HepG2 (cell line): ENCODE results near the gene PFN1. TPM values are rescaled to one million over a fixed set of nuclear protein-coding genes. Genes with fewer than 3 reads are reported as not detected.

Experiments
- CAMTA2 ChIP-seq: sonication (generic); formaldehyde crosslinking; IDR thresholded peaks from 2 replicates; pipeline ENCODE4 v1.4.0; 2020; ENCODE audit warnings: mild to moderate bottlenecking, missing genetic modification reagents, borderline replicate concordance
- HNRNPH1 ChIP-seq: fragments of 200-400 bp; formaldehyde crosslinking; optimal IDR thresholded peaks from 2 replicates; pipeline ENCODE3; 2017; ENCODE audit warnings: mild to moderate bottlenecking, low read depth, low read length
- KLF16 ChIP-seq, 2 experiments: sonication (generic) in 1 of 2; formaldehyde crosslinking in 1 of 2; IDR thresholded peaks; 2 replicates each; pipeline versions ENCODE4 v1.6.1 to v1.8.0; 2016 to 2023; ENCODE audit warnings: missing genetic modification reagents in 2 of 2, missing compliant biosample characterization in 1 of 2
- MZF1 ChIP-seq: sonication (generic); formaldehyde crosslinking; IDR thresholded peaks from 2 replicates; pipeline ENCODE4 v1.8.1; 2023; ENCODE audit warnings: mild to moderate bottlenecking, missing genetic modification reagents, borderline replicate concordance
- PAF1 ChIP-seq: IDR thresholded peaks from 2 replicates; pipeline ENCODE4 v1.6.1; 2016; ENCODE audit warnings: missing genetic modification reagents, missing compliant biosample characterization
- PRPF4 ChIP-seq: fragments of 200-400 bp; formaldehyde crosslinking; IDR thresholded peaks from 2 replicates; pipeline ENCODE4 v1.6.1; 2016; ENCODE audit warnings: low read length, low read depth; ENCODE audit not compliant: poor library complexity, severe bottlenecking
- PTBP1 ChIP-seq: fragments of 200-400 bp; formaldehyde crosslinking; IDR thresholded peaks from 2 replicates; pipeline ENCODE4 v1.6.1; 2018; ENCODE audit warnings: low read length, low read depth; ENCODE audit not compliant: poor library complexity, severe bottlenecking
- RARA ChIP-seq: IDR thresholded peaks from 2 replicates; pipeline ENCODE4 v1.6.1; 2016; ENCODE audit warnings: missing genetic modification reagents, missing compliant biosample characterization
- RBM39 ChIP-seq: fragments of 200-400 bp; formaldehyde crosslinking; IDR thresholded peaks from one replicate; pipeline ENCODE4 v1.6.1; 2018; ENCODE audit warnings: antibody characterized with exemption, mild to moderate bottlenecking, low read depth, low read length; ENCODE audit not compliant: poor library complexity, severe bottlenecking
- RFX1 ChIP-seq: fragments of 450-650 bp; IDR thresholded peaks from 2 replicates; pipeline ENCODE4 v1.6.1; 2017
- ZFX ChIP-seq: sonication (generic); formaldehyde crosslinking; IDR thresholded peaks from 2 replicates; pipeline ENCODE4 v1.4.0; 2020; ENCODE audit warnings: mild to moderate bottlenecking, low read depth, missing genetic modification reagents, moderate library complexity
- ZNF282 ChIP-seq: fragments of 450-650 bp; IDR thresholded peaks from 2 replicates; pipeline ENCODE4 v1.6.1; 2018; ENCODE audit not compliant: partially characterized antibody
- ZNF558 ChIP-seq: sonication (generic); formaldehyde crosslinking; IDR thresholded peaks from 2 replicates; pipeline ENCODE4 v1.9.0; 2022; ENCODE audit warnings: mild to moderate bottlenecking, missing genetic modification reagents, borderline replicate concordance
- ZNF619 ChIP-seq: sonication (generic); formaldehyde crosslinking; IDR thresholded peaks from 2 replicates; pipeline ENCODE4 v1.4.0; 2020; ENCODE audit warnings: mild to moderate bottlenecking, missing genetic modification reagents
- ZNF703 ChIP-seq: sonication (generic); formaldehyde crosslinking; IDR thresholded peaks from 2 replicates; pipeline ENCODE4 v1.5.1; 2020; ENCODE audit warnings: missing genetic modification reagents, mild to moderate bottlenecking, moderate library complexity, borderline replicate concordance
- ZNF883 ChIP-seq: sonication (generic); formaldehyde crosslinking; IDR thresholded peaks from 2 replicates; pipeline ENCODE4 v1.5.1; 2020; ENCODE audit warnings: mild to moderate bottlenecking, missing genetic modification reagents; ENCODE audit errors: not compliant biosample characterization
- polyA plus RNA-seq, 8 experiments: library from polyadenylated mRNA; depleted of rRNA in 3 of 8; stranded (reverse) in 7 of 8; unstranded in 1 of 8; fragments of >200 nt; fragmentation: Illumina TruSeq in 4 of 8; extraction: Trizol in 4 of 8; gene quantifications; 2 replicates each; pipeline versions ENCODE4 v1.2.1 to v1.2.3, GENCODE V29; 2011 to 2016; ENCODE audit warnings: low read depth in 4 of 8, missing spikeins in 1 of 8, mixed read lengths in 1 of 8; ENCODE audit not compliant: insufficient read depth in 1 of 8
- total RNA-seq, 5 experiments: library from RNA; depleted of rRNA; stranded (reverse); fragments of >200 nt; fragmentation: Illumina TruSeq; extraction: Trizol; gene quantifications; 2 replicates each; pipeline ENCODE4 v1.2.3, GENCODE V29; 2016; ENCODE audit warnings: low read depth in 1 of 5
- TF ChIP-seq, protein P1 (sequence below): sonication (generic); formaldehyde crosslinking; conservative IDR thresholded peaks from 2 replicates; pipeline ENCODE4 v1.8.0; 2022; ENCODE audit warnings: missing genetic modification reagents
- TF ChIP-seq, protein P2 (sequence below): sonication (generic); formaldehyde crosslinking; IDR thresholded peaks from 2 replicates; pipeline ENCODE4 v1.8.0; 2022; ENCODE audit warnings: missing genetic modification reagents, low read depth, mild to moderate bottlenecking, borderline replicate concordance
- TF ChIP-seq, protein P3 (sequence below): sonication (generic); formaldehyde crosslinking; IDR thresholded peaks from 2 replicates; pipeline ENCODE4 v1.9.0; 2021; ENCODE audit warnings: mild to moderate bottlenecking, missing genetic modification reagents

The PFN1 gene
- total and polyA plus RNA-seq, 2 of the 13 experiments (the other 11 are each of a cell fraction or from before 2014, with no cell fraction given): 494 to 613 TPM

DNA sequence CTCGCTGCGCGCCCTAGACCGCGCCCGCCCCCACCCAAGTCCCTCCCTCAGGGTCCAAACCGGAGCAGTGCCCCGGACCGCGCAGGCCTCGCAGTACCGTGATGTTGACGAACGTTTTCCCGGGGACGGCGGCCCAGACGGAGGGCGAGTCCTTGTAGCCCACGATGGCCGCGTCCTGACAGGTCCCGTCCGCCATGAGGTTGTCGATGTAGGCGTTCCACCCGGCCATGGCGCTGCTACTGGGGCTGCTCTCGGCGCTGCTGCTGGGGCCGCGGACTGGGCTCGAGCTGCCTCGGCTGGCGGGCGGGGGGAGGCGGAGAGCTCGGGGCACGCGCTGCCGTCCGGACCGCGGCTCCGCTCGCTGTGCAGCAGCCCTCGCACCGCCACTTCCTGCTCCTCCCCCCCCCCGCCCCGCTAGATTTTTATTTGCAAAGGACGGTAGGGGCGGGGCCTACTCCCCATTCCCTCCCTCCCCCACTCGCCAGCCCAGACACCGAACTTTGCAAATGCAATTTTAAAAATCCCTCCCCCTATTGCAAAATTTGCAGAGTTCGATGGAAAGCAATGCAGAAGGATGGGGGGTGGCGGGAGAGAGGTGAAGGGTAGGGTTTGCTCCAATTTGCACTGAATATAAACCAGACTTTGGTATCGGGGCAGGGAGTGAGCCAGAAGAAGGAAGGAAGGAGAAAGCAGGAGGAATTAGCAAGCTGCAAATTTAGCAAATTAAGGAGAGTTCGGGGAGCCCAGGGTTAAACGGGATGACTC is at the start of gene PFN1 (continued):
- no peak for TF ChIP-seq PTBP1
- TF ChIP-seq ZFX (CRISPR knock-in tag): peak; percentile 23; the same call in 1 of the 2 replicates
- TF ChIP-seq HNRNPH1: no peak
- TF ChIP-seq, protein P1, sequence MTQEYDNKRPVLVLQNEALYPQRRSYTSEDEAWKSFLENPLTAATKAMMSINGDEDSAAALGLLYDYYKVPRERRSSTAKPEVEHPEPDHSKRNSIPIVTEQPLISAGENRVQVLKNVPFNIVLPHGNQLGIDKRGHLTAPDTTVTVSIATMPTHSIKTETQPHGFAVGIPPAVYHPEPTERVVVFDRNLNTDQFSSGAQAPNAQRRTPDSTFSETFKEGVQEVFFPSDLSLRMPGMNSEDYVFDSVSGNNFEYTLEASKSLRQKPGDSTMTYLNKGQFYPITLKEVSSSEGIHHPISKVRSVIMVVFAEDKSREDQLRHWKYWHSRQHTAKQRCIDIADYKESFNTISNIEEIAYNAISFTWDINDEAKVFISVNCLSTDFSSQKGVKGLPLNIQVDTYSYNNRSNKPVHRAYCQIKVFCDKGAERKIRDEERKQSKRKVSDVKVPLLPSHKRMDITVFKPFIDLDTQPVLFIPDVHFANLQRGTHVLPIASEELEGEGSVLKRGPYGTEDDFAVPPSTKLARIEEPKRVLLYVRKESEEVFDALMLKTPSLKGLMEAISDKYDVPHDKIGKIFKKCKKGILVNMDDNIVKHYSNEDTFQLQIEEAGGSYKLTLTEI (CRISPR knock-in tag): no peak
- no peak for TF ChIP-seq ZNF619
- TF ChIP-seq ZNF282: no peak
- no peak for TF ChIP-seq KLF16 (CRISPR knock-in tag; IDR thresholded peaks at IDR 0.05)
- peak; percentile 17 for TF ChIP-seq ZNF883 (CRISPR knock-in tag)
- no peak for TF ChIP-seq RFX1
- no peak for TF ChIP-seq PAF1 (CRISPR knock-in tag)
- TF ChIP-seq RBM39: peak; percentile 82
- peak; percentile 27; the same call in 1 of the 2 replicates for TF ChIP-seq ZNF558
- TF ChIP-seq ZNF703 (CRISPR knock-in tag): no peak
- TF ChIP-seq PRPF4: peak; percentile 37
- TF ChIP-seq, protein P2, sequence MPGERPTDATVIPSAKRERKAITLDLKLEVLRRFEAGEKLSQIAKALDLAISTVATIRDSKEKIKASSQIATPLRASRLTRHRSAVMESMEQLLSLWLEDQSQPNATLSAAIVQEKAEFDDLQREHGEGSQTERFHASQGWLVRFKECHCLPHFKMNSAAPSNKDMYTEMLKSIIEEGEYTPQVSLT (CRISPR knock-in tag): no peak
- TF ChIP-seq, protein P3, sequence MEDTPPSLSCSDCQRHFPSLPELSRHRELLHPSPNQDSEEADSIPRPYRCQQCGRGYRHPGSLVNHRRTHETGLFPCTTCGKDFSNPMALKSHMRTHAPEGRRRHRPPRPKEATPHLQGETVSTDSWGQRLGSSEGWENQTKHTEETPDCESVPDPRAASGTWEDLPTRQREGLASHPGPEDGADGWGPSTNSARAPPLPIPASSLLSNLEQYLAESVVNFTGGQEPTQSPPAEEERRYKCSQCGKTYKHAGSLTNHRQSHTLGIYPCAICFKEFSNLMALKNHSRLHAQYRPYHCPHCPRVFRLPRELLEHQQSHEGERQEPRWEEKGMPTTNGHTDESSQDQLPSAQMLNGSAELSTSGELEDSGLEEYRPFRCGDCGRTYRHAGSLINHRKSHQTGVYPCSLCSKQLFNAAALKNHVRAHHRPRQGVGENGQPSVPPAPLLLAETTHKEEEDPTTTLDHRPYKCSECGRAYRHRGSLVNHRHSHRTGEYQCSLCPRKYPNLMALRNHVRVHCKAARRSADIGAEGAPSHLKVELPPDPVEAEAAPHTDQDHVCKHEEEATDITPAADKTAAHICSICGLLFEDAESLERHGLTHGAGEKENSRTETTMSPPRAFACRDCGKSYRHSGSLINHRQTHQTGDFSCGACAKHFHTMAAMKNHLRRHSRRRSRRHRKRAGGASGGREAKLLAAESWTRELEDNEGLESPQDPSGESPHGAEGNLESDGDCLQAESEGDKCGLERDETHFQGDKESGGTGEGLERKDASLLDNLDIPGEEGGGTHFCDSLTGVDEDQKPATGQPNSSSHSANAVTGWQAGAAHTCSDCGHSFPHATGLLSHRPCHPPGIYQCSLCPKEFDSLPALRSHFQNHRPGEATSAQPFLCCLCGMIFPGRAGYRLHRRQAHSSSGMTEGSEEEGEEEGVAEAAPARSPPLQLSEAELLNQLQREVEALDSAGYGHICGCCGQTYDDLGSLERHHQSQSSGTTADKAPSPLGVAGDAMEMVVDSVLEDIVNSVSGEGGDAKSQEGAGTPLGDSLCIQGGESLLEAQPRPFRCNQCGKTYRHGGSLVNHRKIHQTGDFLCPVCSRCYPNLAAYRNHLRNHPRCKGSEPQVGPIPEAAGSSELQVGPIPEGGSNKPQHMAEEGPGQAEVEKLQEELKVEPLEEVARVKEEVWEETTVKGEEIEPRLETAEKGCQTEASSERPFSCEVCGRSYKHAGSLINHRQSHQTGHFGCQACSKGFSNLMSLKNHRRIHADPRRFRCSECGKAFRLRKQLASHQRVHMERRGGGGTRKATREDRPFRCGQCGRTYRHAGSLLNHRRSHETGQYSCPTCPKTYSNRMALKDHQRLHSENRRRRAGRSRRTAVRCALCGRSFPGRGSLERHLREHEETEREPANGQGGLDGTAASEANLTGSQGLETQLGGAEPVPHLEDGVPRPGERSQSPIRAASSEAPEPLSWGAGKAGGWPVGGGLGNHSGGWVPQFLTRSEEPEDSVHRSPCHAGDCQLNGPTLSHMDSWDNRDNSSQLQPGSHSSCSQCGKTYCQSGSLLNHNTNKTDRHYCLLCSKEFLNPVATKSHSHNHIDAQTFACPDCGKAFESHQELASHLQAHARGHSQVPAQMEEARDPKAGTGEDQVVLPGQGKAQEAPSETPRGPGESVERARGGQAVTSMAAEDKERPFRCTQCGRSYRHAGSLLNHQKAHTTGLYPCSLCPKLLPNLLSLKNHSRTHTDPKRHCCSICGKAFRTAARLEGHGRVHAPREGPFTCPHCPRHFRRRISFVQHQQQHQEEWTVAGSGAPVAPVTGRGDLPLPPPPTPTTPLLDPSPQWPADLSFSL: no peak
- no peak for TF ChIP-seq MZF1
- TF ChIP-seq CAMTA2: no peak
- no peak; the same call in none of the 2 replicates for TF ChIP-seq RARA (CRISPR knock-in tag)
